IMR-90 (cell line): ENCODE results near the gene LLPH. TPM values are rescaled to one million over a fixed set of nuclear protein-coding genes. Genes with fewer than 3 reads are reported as not detected.

Source experiments
- ATAC-seq: fragments of 200-7000 bp; cut with Tn5 transposase; 2 replicates; pipeline ENCODE4 v1.9.1; 2020; ENCODE audit warnings: low read depth, mild to moderate bottlenecking, moderate library complexity
- BruUV-seq: library from RNA; stranded (reverse); fragments of 400-500 nt; replicated peaks from 2 replicates; lab custom pipeline; 2021; lab: Mats Ljungman, UMichigan
- CTCF ChIA-PET: fragments of 300-600 bp; formaldehyde crosslinking; extraction: SDS; loops from one replicate; lab custom pipeline; 2021; ENCODE audit warnings: antibody characterized with exemption; lab: Yijun Ruan, JAX
- POLR2A ChIA-PET: fragments of 300-600 bp; sonication (Branson Sonifier 250); formaldehyde crosslinking; loops from one replicate; lab custom pipeline; 2022; ENCODE audit warnings: antibody characterized with exemption; ENCODE audit not compliant: unreplicated experiment; lab: Charles Lee
- DNase-seq: peaks from one replicate; pipeline ENCODE4 v3.0.0; 2013
- H2AFZ ChIP-seq: replicated peaks from 2 replicates; pipeline ENCODE3; 2013; ENCODE audit warnings: low read length, mild to moderate bottlenecking; ENCODE audit not compliant: poor library complexity
- H2AK5ac ChIP-seq: 2 replicates; pipeline ENCODE4 v1.6.1; 2013; ENCODE audit warnings: low read depth, low read length, inconsistent platforms
- H2AK9ac ChIP-seq: replicated peaks from 2 replicates; pipeline ENCODE3; 2013; ENCODE audit warnings: mild to moderate bottlenecking, low read depth, low read length, moderate library complexity; ENCODE audit not compliant: poor library complexity
- H2BK120ac ChIP-seq: 2 replicates; pipeline ENCODE4 v1.6.1; 2013; ENCODE audit warnings: low read depth, low read length, inconsistent platforms
- H2BK15ac ChIP-seq: 3 replicates; pipeline ENCODE4 v1.6.1; 2013; ENCODE audit warnings: low read depth, low read length, inconsistent platforms
- H2BK20ac ChIP-seq: 2 replicates; pipeline ENCODE4 v1.6.1; 2013; ENCODE audit warnings: low read depth, mild to moderate bottlenecking, inconsistent platforms, low read length, moderate library complexity
- H2BK5ac ChIP-seq: 2 replicates; pipeline ENCODE4 v1.6.1; 2013; ENCODE audit warnings: mild to moderate bottlenecking, low read depth, low read length, inconsistent platforms; ENCODE audit not compliant: poor library complexity, severe bottlenecking
- H3K14ac ChIP-seq: replicated peaks from 2 replicates; pipeline ENCODE4 v1.6.1; 2013; ENCODE audit warnings: low read depth, low read length, inconsistent platforms
- H3K18ac ChIP-seq: 2 replicates; pipeline ENCODE4 v1.6.1; 2013; ENCODE audit warnings: low read depth, low read length, control low read depth
- H3K23ac ChIP-seq: 2 replicates; pipeline ENCODE4 v1.6.1; 2013; ENCODE audit warnings: low read depth, low read length, inconsistent platforms
- H3K27ac ChIP-seq: 2 replicates; pipeline ENCODE4 v1.5.1; 2013; ENCODE audit warnings: mild to moderate bottlenecking, control low read depth, low read length; ENCODE audit not compliant: insufficient read depth
- H3K27me3 ChIP-seq: 2 replicates; pipeline ENCODE4 v1.6.1; 2013; ENCODE audit warnings: low read length; ENCODE audit not compliant: control insufficient read depth, insufficient read depth
- H3K36me3 ChIP-seq: 2 replicates; pipeline ENCODE4 v1.6.1; 2013; ENCODE audit warnings: low read length, mixed read lengths; ENCODE audit not compliant: control insufficient read depth, insufficient read depth
- H3K4ac ChIP-seq: 2 replicates; pipeline ENCODE4 v1.6.1; 2013; ENCODE audit warnings: low read depth, low read length, inconsistent platforms
- H3K4me1 ChIP-seq: 2 replicates; pipeline ENCODE4 v1.6.1; 2013; ENCODE audit warnings: low read length, mixed read lengths; ENCODE audit not compliant: control insufficient read depth, insufficient read depth
- H3K4me2 ChIP-seq: 2 replicates; pipeline ENCODE4 v1.6.1; 2013; ENCODE audit warnings: low read depth, mild to moderate bottlenecking, control low read depth, low read length, moderate library complexity
- H3K4me3 ChIP-seq: 2 replicates; pipeline ENCODE4 v1.5.1; 2013; ENCODE audit warnings: low read depth, mild to moderate bottlenecking, control low read depth, low read length, moderate library complexity; ENCODE audit not compliant: insufficient read depth
- H3K56ac ChIP-seq: 2 replicates; pipeline ENCODE4 v1.6.1; 2013; ENCODE audit warnings: low read length, inconsistent platforms; ENCODE audit not compliant: insufficient read depth; ENCODE audit errors: extremely low read depth
- H3K79me1 ChIP-seq, 2 experiments: 2 replicates each; pipeline ENCODE4 v1.6.1; 2013; ENCODE audit warnings: low read length in 2 of 2, inconsistent platforms in 1 of 2, low read depth in 1 of 2
- H3K9ac ChIP-seq: 2 replicates; pipeline ENCODE4 v1.6.1; 2013; ENCODE audit warnings: low read depth, low read length, control low read depth
- H3K9me1 ChIP-seq: 2 replicates; pipeline ENCODE4 v1.6.1; 2013; ENCODE audit warnings: low read length, inconsistent platforms; ENCODE audit not compliant: insufficient read depth
- H3K9me3 ChIP-seq: 2 replicates; pipeline ENCODE4 v1.6.1; 2013; ENCODE audit warnings: low read length; ENCODE audit not compliant: control insufficient read depth, insufficient read depth
- H4K20me1 ChIP-seq: 2 replicates; pipeline ENCODE4 v1.6.1; 2013; ENCODE audit warnings: low read length, inconsistent platforms; ENCODE audit not compliant: insufficient read depth
- H4K5ac ChIP-seq: 2 replicates; pipeline ENCODE4 v1.6.1; 2013; ENCODE audit warnings: mild to moderate bottlenecking, low read depth, low read length, control low read depth
- H4K8ac ChIP-seq, 2 experiments: 2 replicates each; pipeline ENCODE4 v1.6.1; 2013; ENCODE audit warnings: low read depth in 2 of 2, low read length in 2 of 2, control low read depth in 1 of 2, inconsistent platforms in 1 of 2
- H4K91ac ChIP-seq: 2 replicates; pipeline ENCODE4 v1.6.1; 2013; ENCODE audit warnings: low read depth, low read length, inconsistent platforms; ENCODE audit not compliant: insufficient read depth
- BHLHE40 ChIP-seq: fragments of 150-350 bp; IDR thresholded peaks from 2 replicates; pipeline ENCODE4 v1.6.1; 2016; ENCODE audit warnings: mild to moderate bottlenecking, low read depth, low read length
- CHD1 ChIP-seq: IDR thresholded peaks from 2 replicates; pipeline ENCODE4 v1.6.1; 2012; ENCODE audit warnings: low read depth, low read length, improper control_type of control experiment
- CTCF ChIP-seq: conservative IDR thresholded peaks from 2 replicates; pipeline ENCODE4 v1.5.1; 2012; ENCODE audit warnings: mild to moderate bottlenecking, low read depth, low read length, improper control_type of control experiment
- ELK1 ChIP-seq: fragments of 150-350 bp; IDR thresholded peaks from 2 replicates; pipeline ENCODE4 v1.6.1; 2016; ENCODE audit warnings: low read depth, mild to moderate bottlenecking, low read length, moderate library complexity, borderline replicate concordance
- FOS ChIP-seq: fragments of 150-350 bp; IDR thresholded peaks from 2 replicates; pipeline ENCODE4 v1.6.1; 2016; ENCODE audit warnings: low read depth, low read length
- MAFK ChIP-seq: IDR thresholded peaks from 2 replicates; pipeline ENCODE4 v1.6.1; 2012; ENCODE audit warnings: low read depth, low read length, improper control_type of control experiment
- MAZ ChIP-seq: IDR thresholded peaks from 2 replicates; pipeline ENCODE4 v1.6.1; 2012; ENCODE audit warnings: low read depth, mild to moderate bottlenecking, low read length, improper control_type of control experiment, moderate library complexity, borderline replicate concordance
- NFE2L2 ChIP-seq: fragments of 150-350 bp; IDR thresholded peaks from 2 replicates; pipeline ENCODE4 v1.6.1; 2016; ENCODE audit warnings: low read depth, mild to moderate bottlenecking, low read length
- POLR2A ChIP-seq: IDR thresholded peaks from 2 replicates; pipeline ENCODE4 v1.6.1; 2012; ENCODE audit warnings: mild to moderate bottlenecking, low read depth, low read length
- RCOR1 ChIP-seq: IDR thresholded peaks from 2 replicates; pipeline ENCODE4 v1.6.1; 2012; ENCODE audit warnings: mild to moderate bottlenecking, low read length, improper control_type of control experiment; ENCODE audit not compliant: insufficient replicate concordance
- RFX5 ChIP-seq: IDR thresholded peaks from 2 replicates; pipeline ENCODE4 v1.8.0; 2012; ENCODE audit warnings: low read depth, mild to moderate bottlenecking, low read length, moderate library complexity
- SMC3 ChIP-seq: fragments of 150-350 bp; IDR thresholded peaks from 2 replicates; pipeline ENCODE4 v1.6.1; 2016; ENCODE audit warnings: low read depth, mild to moderate bottlenecking, antibody characterized with exemption, low read length, moderate library complexity
- USF2 ChIP-seq: fragments of 150-350 bp; IDR thresholded peaks from 2 replicates; pipeline ENCODE4 v1.6.1; 2017; ENCODE audit warnings: mild to moderate bottlenecking, antibody characterized with exemption, low read length, low read depth
- WGBS, 2 experiments: methylation state at CpG; one replicate each; pipeline versions ENCODE4 v1.1.5 to v1.1.7; 2013; ENCODE audit warnings: missing lambda C conversion rate in 2 of 2; ENCODE audit not compliant: insufficient read length in 1 of 2; ENCODE audit errors: extremely low coverage in 2 of 2; 5-methylcytosine and 5-hydroxymethylcytosine counted together
- dilution Hi-C: fragments of 300-500 bp; cut with HindIII; formaldehyde crosslinking; loops from one replicate; pipeline ENCODE4 v1.14.3; 2018; ENCODE audit warnings: low sequenced_read_pairs; ENCODE audit not compliant: unreplicated experiment
- in situ Hi-C: fragments of 300-500 bp; cut with MboI; formaldehyde crosslinking; loops from 3 replicates; pipeline ENCODE4 v1.14.3; 2019; ENCODE audit warnings: low sequenced_read_pairs, inconsistent platforms, mixed read lengths
- intact Hi-C: fragments of 100-400 bp; cut with micrococcal nuclease; formaldehyde crosslinking; loops from 2 replicates; pipeline ENCODE4 v1.10.0; 2022
- polyA plus RNA-seq, 3 experiments: library from polyadenylated mRNA; depleted of rRNA; stranded (reverse); fragments of >200 nt; gene quantifications; 2 replicates each; pipeline ENCODE4 v1.2.3, GENCODE V29; 2012; ENCODE audit warnings: low replicate concordance in 1 of 3
- total RNA-seq: library from RNA; depleted of rRNA; stranded (reverse); fragments of >200 nt; gene quantifications from 2 replicates; pipeline ENCODE4 v1.2.3, GENCODE V29; 2012

LLPH gene
- total and polyA plus RNA-seq, 2 of the 4 experiments (the other 2 are of a cell fraction): 2.7 to 17.0 TPM

- no peak for TF ChIP-seq USF2
Observed at GRCh38 chr12:66129934-66130266, 650 bp downstream of the LLPH start (continued).

- WGBS, 2 experiments: no CpG with 5 or more reads among the region's 1 CpG
- peaks cover 3% of the 10 kb centered on the region; the same call in 1 of the 2 replicates for H3K9me1 ChIP-seq
- DNase-seq: peak; percentile 72
- TF ChIP-seq RCOR1 (no peak), FOS (no peak), POLR2A (no peak), BHLHE40 (no peak), USF2 (no peak), CHD1 (no peak), NFE2L2 (no peak), CTCF (no peak), ELK1 (no peak), RFX5 (no peak), MAZ (no peak), SMC3 (no peak), MAFK (no peak)
Observed at GRCh38 chr12:66127650-66128049, 2.9 kb downstream of the LLPH start.

More at GRCh38 chr12:66127650-66128049, 2.9 kb downstream of the LLPH start:
- Histone ChIP-seq H3K27ac (no peak overlapping the region), H3K56ac (no peak overlapping the region), H3K9ac (no peak overlapping the region), H2BK5ac (no peak overlapping the region), H3K27me3 (no peaks in the 10 kb centered on the region), H3K4me1 (peaks cover 2% of the 10 kb centered on the region; the same call in 1 of the 2 replicates), H3K36me3 (peaks cover 17% of the 10 kb centered on the region), H2AK9ac (no peak overlapping the region), H4K91ac (no peak overlapping the region), H3K23ac (no peak overlapping the region), H3K4me2 (peak overlapping the region; percentile 9; the same call in 1 of the 2 replicates), H4K20me1 (no peaks in the 10 kb centered on the region; the same call in 1 of the 2 replicates), H3K14ac (no peak overlapping the region), H3K4me3 (no peak overlapping the region), H2AK5ac (no peak overlapping the region), H2BK120ac (no peak overlapping the region), H4K8ac (no peak overlapping the region), H3K79me1 (peaks cover 31 to 50% of the 10 kb centered on the region in 2 experiments), H2BK15ac (no peak overlapping the region), H3K4ac (no peak overlapping the region), H3K18ac (no peak overlapping the region), H2BK20ac (no peak overlapping the region), H2AFZ (no peak overlapping the region), H4K5ac (no peak overlapping the region), H3K9me3 (no peaks in the 10 kb centered on the region)
- CTCF ChIA-PET: no interaction called here
- intact Hi-C loops (no loop called here), dilution Hi-C loops (no loop called here), in situ Hi-C loops (no loop called here)
- POLR2A ChIA-PET: no interaction called here
- no peak for ATAC-seq
- no TSS peak for BruUV-seq
